HG03159 (cell line): ENCODE results near the gene FNDC11.

Experiments used
- ATAC-seq: cut with Tn5 transposase; IDR thresholded peaks from one replicate; pipeline ENCODE4 v1.9.1; 2021; ENCODE audit warnings: mild to moderate bottlenecking, moderate library complexity; ENCODE audit not compliant: unreplicated experiment

The FNDC11 gene

GRCh38 chr20:63539441-63540370 is 14.3 kb upstream of the FNDC11 start:
- no peak for ATAC-seq

GRCh38 chr20:63540417-63541186 is 13.4 kb upstream of the FNDC11 start:
- ATAC-seq: no peak

GRCh38 chr20:63541371-63541770 is 12.6 kb upstream of the FNDC11 start:
- ATAC-seq: no peak

GRCh38 chr20:63542031-63542559 is 11.9 kb upstream of the FNDC11 start:
- no peak for ATAC-seq

- ATAC-seq: no peak
Observed at GRCh38 chr20:63542696-63543095, 11.3 kb upstream of the FNDC11 start.

GRCh38 chr20:63543131-63543530 is 10.8 kb upstream of the FNDC11 start:
- ATAC-seq: no peak

- no peak for ATAC-seq
Observed at GRCh38 chr20:63543733-63544132, 10.2 kb upstream of the FNDC11 start.

- ATAC-seq: no peak
Observed at GRCh38 chr20:63544241-63544957, 9.6 kb upstream of the FNDC11 start.

GRCh38 chr20:63544958-63545516 is 8.9 kb upstream of the FNDC11 start:
- no peak for ATAC-seq

GRCh38 chr20:63545814-63546213 is 8.1 kb upstream of the FNDC11 start:
- no peak for ATAC-seq

GRCh38 chr20:63546256-63546955 is 7.6 kb upstream of the FNDC11 start:
- ATAC-seq: no peak

- no peak for ATAC-seq
Observed at GRCh38 chr20:63546956-63547724, 6.8 kb upstream of the FNDC11 start.

- ATAC-seq: no peak
Observed at GRCh38 chr20:63547725-63548480, 6.1 kb upstream of the FNDC11 start, which contains the start of gene SRMS. Gene SRMS (minus strand): TSS chr20:63547749. CDS start chr20:63547463, 286 bp downstream.

- no peak for ATAC-seq
Observed at GRCh38 chr20:63548542-63548941, 5.4 kb upstream of the FNDC11 start.

GRCh38 chr20:63549019-63549418 is 4.9 kb upstream of the FNDC11 start:
- ATAC-seq: no peak

- ATAC-seq: no peak
Observed at GRCh38 chr20:63549679-63550282, 4.2 kb upstream of the FNDC11 start.

GRCh38 chr20:63551068-63551467 is 2.9 kb upstream of the FNDC11 start:
- no peak for ATAC-seq
